Fibroblast of skin of left biceps (primary cell): ENCODE results near the gene CHMP4A.

Source experiments
- DNase-seq, 2 experiments: peaks; one replicate each; pipeline ENCODE4 v3.0.0-alpha.2; 2013; ENCODE audit warnings: low read depth in 2 of 2

CHMP4A gene

GRCh38 chr14:24196071-24197055, 16.9 kb downstream of the CHMP4A start:
- no peak for DNase-seq

GRCh38 chr14:24195186-24196070, 17.9 kb downstream of the CHMP4A start, which contains the start of gene TM9SF1:
TSS of gene TM9SF1 (minus strand) at chr14:24195441. CDS start at chr14:24195019, 422 bp downstream.
- peak; percentile 51 to 60 for DNase-seq

GRCh38 chr14:24194873-24195185, 18.5 kb downstream of the CHMP4A start:
- no peak for DNase-seq

GRCh38 chr14:24194186-24194872, 19.0 kb downstream of the CHMP4A start:
- no peak for DNase-seq

GRCh38 chr14:24192933-24193332, 20.4 kb downstream of the CHMP4A start:
- DNase-seq: no peak

GRCh38 chr14:24190416-24190815, 22.9 kb downstream of the CHMP4A start:
- no peak for DNase-seq

- DNase-seq: no peak
Observed at GRCh38 chr14:24189460-24189859, 23.8 kb downstream of the CHMP4A start.

GRCh38 chr14:24189059-24189375, 24.3 kb downstream of the CHMP4A start:
- no peak for DNase-seq

GRCh38 chr14:24188251-24189058, 24.8 kb downstream of the CHMP4A start, which contains the start of gene IPO4:
TSS of gene IPO4 (minus strand) at chr14:24188816. CDS start at chr14:24188787, 29 bp downstream.
- peak; percentile 93 for DNase-seq

- DNase-seq: no peak
Observed at GRCh38 chr14:24187539-24187915, 25.8 kb downstream of the CHMP4A start.

- DNase-seq: no peak
Observed at GRCh38 chr14:24186831-24187538, 26.3 kb downstream of the CHMP4A start.

- no peak for DNase-seq
Observed at GRCh38 chr14:24185741-24186140, 27.5 kb downstream of the CHMP4A start.

- no peak for DNase-seq
Observed at GRCh38 chr14:24185026-24185425, 28.3 kb downstream of the CHMP4A start.

GRCh38 chr14:24184104-24184970, 29.0 kb downstream of the CHMP4A start:
- DNase-seq: no peak

- no peak for DNase-seq
Observed at GRCh38 chr14:24183014-24183481, 30.2 kb downstream of the CHMP4A start.

- no peak for DNase-seq
Observed at GRCh38 chr14:24182110-24182882, 31.0 kb downstream of the CHMP4A start.

- DNase-seq: no peak
Observed at GRCh38 chr14:24181371-24182077, 31.8 kb downstream of the CHMP4A start.
